Activated CD8-positive, alpha-beta T cell treated with anti-CD3 and anti-CD28 coated beads for 36 hours (primary cell): Measurements from ENCODE around the gene PPP1R13B. TPM values are rescaled to one million over a fixed set of nuclear protein-coding genes. Genes with fewer than 3 reads are reported as not detected.

Experiments used
- ATAC-seq: fragments of 200-7000 bp; cut with Tn5 transposase; one replicate; pipeline ENCODE4 v1.10.0; 2021; ENCODE audit warnings: mild to moderate bottlenecking, moderate library complexity
- CTCF ChIA-PET: fragments of 350-600 bp; sonication (Branson Sonifier 250); formaldehyde crosslinking; loops from one replicate; lab custom pipeline; 2021; ENCODE audit warnings: antibody characterized with exemption; lab: Charles Lee
- POLR2A ChIA-PET: fragments of 350-600 bp; sonication (Branson Sonifier 250); formaldehyde crosslinking; loops from one replicate; lab custom pipeline; 2021; ENCODE audit warnings: antibody characterized with exemption; lab: Charles Lee
- DNase-seq: peaks from one replicate; pipeline ENCODE4 v3.0.0-alpha.2; 2020
- H3K27ac Mint-ChIP-seq: one replicate; pipeline ENCODE4 v1.8.0; 2021; ENCODE audit warnings: mild to moderate bottlenecking, mixed read lengths
- H3K27me3 Mint-ChIP-seq: one replicate; pipeline ENCODE4 v1.8.0; 2021; ENCODE audit warnings: mixed read lengths
- H3K36me3 Mint-ChIP-seq: one replicate; pipeline ENCODE4 v1.8.0; 2021; ENCODE audit warnings: low read depth, mixed read lengths
- H3K4me1 Mint-ChIP-seq: one replicate; pipeline ENCODE4 v1.8.0; 2021; ENCODE audit warnings: low read depth, mixed read lengths
- H3K4me3 Mint-ChIP-seq: one replicate; pipeline ENCODE4 v1.8.0; 2021; ENCODE audit warnings: mild to moderate bottlenecking, moderate library complexity, mixed read lengths
- H3K9me3 Mint-ChIP-seq: one replicate; pipeline ENCODE4 v1.8.0; 2021; ENCODE audit warnings: mixed read lengths
- CTCF ChIP-seq: fragments of 200-600 bp; IDR thresholded peaks from one replicate; pipeline ENCODE4 v1.8.0; 2022; ENCODE audit warnings: antibody characterized with exemption, mild to moderate bottlenecking
- intact Hi-C: fragments of 100-400 bp; cut with micrococcal nuclease; formaldehyde crosslinking; loops from one replicate; pipeline ENCODE4 v1.10.0; 2022
- total RNA-seq, 2 experiments: library from RNA; stranded (reverse); gene quantifications; one replicate each; pipeline ENCODE4 v1.2.3, GENCODE V29; 2021

PPP1R13B gene
- total RNA-seq, 2 experiments from 2014 or later = 11.9 to 14.5 TPM

- no peak for DNase-seq
- Mint-ChIP-seq H3K36me3 (no peaks in the 10 kb centered on the region), H3K4me3 (no peak overlapping the region), H3K9me3 (no peaks in the 10 kb centered on the region), H3K27me3 (peaks cover 1% of the 10 kb centered on the region), H3K27ac (no peak overlapping the region), H3K4me1 (no peaks in the 10 kb centered on the region)
- CTCF ChIA-PET = no interaction called here
- no peak for ATAC-seq
- POLR2A ChIA-PET = no interaction called here
- intact Hi-C loops = no loop called here
- no peak for TF ChIP-seq CTCF
Measured at GRCh38 chr14:103862393-103862782, 15.0 kb upstream of the PPP1R13B start.

- ChIA-PET POLR2A (interaction anchor here (0.6 kb wide), 1 partner anchor 38 kb away, joined by 3 read pairs; no protein-coding TSS in a partner anchor), CTCF (no interaction called here)
- Mint-ChIP-seq H3K27me3 (peaks cover 1% of the 10 kb centered on the region), H3K9me3 (no peaks in the 10 kb centered on the region), H3K4me1 (no peaks in the 10 kb centered on the region), H3K4me3 (no peak overlapping the region), H3K27ac (no peak overlapping the region), H3K36me3 (no peaks in the 10 kb centered on the region)
- ATAC-seq (no peak), DNase-seq (no peak)
- TF ChIP-seq CTCF = no peak
- intact Hi-C loops = no loop called here
Measured at GRCh38 chr14:103861413-103862392, 14.3 kb upstream of the PPP1R13B start.

- ChIA-PET CTCF (interaction anchor here (0.6 to 1.5 kb wide), 2 partner anchors 41 to 51 kb away, joined by 3 read pairs; no protein-coding TSS in a partner anchor), POLR2A (no interaction called here)
- DNase-seq = no peak
- peaks cover 7% of the 10 kb centered on the region for H3K4me1 Mint-ChIP-seq
- no peak for TF ChIP-seq CTCF
- no peak overlapping the region for H3K4me3 Mint-ChIP-seq
- H3K36me3 Mint-ChIP-seq = no peaks in the 10 kb centered on the region
- no peak overlapping the region for H3K27ac Mint-ChIP-seq
- ATAC-seq = no peak
- H3K27me3 Mint-ChIP-seq = peaks cover 1% of the 10 kb centered on the region
- intact Hi-C loops = no loop called here
- H3K9me3 Mint-ChIP-seq = no peaks in the 10 kb centered on the region
Measured at GRCh38 chr14:103859416-103860202, 12.2 kb upstream of the PPP1R13B start.

- Mint-ChIP-seq H3K4me1 (peaks cover 7% of the 10 kb centered on the region), H3K27me3 (peaks cover 1% of the 10 kb centered on the region), H3K36me3 (no peaks in the 10 kb centered on the region), H3K9me3 (no peaks in the 10 kb centered on the region), H3K27ac (no peak overlapping the region), H3K4me3 (no peak overlapping the region)
- ATAC-seq (no peak), DNase-seq (no peak)
- ChIA-PET CTCF (no interaction called here), POLR2A (interaction anchor here (1.0 kb wide), 1 partner anchor 54 kb away, joined by 3 read pairs; no protein-coding TSS in a partner anchor)
- no peak for TF ChIP-seq CTCF
- intact Hi-C loops = no loop called here
Measured at GRCh38 chr14:103858063-103858781, 10.8 kb upstream of the PPP1R13B start.
